Skeletal muscle cell (primary cell): ENCODE data around the gene DENND2C.

ENCODE experiments used
- DNase-seq: peaks from one replicate; pipeline ENCODE4 v3.0.0-alpha.2; 2010; ENCODE audit warnings: low read depth
- H3K4me3 ChIP-seq: 2 replicates; pipeline ENCODE4 v1.5.1; 2011; ENCODE audit warnings: low read depth, mild to moderate bottlenecking, control low read depth, low read length, moderate library complexity

Gene DENND2C, protein sequence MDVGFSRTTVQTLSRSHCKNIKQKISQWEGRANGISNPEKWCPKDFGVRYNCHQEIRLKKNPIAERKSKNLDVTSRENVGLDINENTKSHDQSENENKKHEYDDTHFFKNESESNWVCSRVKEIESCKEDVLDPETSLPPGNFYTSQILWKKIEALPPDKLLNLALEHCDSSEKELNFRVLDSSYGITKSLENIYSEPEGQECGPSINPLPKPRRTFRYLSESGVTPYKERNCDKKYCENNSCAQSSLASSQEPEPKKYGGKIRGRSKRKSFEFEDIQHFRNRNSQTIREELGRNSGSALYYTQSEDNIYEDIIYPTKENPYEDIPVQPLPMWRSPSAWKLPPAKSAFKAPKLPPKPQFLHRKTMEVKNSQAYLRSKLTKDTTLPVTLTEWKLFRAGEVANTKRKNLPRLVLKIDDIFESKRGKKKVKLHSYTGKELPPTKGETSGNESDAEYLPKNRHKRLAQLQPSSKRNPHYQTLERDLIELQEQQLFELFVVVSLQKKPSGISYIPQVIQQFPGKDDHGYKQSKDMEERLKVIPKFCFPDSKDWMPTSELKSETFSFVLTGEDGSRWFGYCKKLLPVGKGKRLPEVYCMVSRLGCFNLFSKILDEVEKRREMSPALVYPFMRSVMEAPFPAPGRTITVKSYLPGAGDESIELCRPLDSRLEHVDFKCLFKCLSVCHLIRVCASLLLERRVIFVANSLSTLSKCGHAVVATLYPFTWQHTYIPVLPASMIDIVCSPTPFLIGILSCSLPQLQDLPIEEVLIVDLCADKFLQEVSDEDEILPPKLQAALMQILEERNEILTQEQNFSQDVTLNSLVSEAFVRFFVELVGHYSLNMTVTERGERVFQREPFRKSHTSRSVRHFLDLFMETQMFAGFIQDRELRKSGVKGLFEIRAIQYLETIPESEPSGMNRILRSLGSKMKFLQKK

DNA sequence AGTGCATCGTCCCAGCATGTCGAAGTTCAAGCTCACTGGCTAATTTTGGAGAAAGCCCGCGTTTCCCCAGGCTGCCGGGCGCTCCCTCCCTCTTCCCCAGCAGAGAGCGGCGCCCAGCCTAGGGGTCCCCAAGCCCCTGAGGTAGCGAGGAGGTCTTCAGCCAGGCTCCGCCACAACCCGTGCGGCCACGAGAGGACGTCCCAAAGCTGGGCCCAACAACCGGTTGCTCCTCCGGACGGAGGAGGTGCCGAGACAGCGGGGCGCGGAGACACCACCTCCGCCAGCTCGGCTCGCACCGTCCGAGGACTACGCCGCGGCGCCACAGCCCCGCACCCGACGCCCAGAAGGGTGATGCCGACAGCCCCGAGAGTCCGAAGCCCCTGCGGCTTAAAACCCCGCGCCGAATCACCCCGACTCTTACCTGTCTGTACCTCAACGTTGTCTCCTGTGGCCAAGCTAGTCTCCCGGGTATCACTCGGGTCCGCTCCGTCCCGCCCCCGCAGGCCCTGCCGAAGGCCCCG lies at the start of gene DENND2C:
TSS of gene DENND2C (minus strand) at position 488 of the 521 bp plus-strand sequence. CDS start 44,065 bp downstream, outside the sequence.
- DNase-seq, result no peak
- peak within 1 kb of the TSS; percentile 60 for H3K4me3 ChIP-seq

DNA sequence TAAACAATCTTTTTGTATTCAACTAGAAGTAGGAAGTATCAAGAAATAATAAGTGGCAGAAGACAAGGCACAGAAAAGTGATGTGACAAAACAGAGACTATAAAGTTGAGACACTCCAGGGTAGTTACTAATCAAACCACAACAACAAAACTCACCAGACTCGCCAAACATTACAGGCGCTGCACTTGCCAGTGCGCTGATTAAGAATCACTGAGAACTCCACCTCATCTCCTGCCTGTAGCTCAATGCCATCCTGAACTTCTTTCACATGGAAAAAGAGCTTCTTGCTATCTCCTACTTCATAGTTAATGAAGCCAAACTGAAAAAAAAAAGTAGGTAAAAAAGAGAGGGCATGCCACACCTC lies 49.6 kb upstream of the DENND2C start:
- DNase-seq, result no peak
- no peak overlapping the region for H3K4me3 ChIP-seq

DNA sequence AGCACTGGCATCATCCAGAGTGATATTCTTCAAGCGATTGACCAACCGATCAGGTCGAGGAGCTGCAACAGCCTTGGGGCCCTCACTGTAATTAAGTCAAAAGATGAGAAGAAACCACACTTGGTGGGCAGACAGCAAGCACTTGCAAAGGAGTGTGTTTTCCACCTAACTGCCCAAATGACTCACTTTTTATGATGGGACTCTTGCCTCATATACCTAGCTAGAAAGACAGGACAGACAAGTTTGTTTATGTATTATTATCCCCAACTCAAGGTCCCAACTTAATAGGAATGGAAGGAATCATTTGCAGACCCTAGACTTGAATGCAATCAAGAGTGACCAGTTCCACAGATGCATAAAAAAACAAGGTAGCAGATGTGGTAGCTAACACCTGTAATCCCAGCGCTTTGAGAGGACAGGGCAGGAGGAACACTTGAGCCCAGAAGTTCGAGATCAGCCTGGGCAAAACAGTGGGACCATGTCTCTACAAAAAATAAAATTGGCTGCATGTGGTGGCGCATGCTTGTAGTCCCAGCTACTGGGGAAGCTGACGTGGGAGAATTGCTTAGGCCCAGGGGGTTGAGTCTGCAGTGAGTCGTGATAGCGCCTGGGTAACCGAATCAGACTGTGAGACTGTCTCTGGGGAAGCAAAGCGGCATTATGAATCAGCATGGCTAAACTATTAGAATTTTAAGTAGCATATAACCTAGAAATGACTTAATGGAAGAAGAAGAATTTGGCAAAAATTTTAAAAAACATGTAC lies 49.0 kb upstream of the DENND2C start:
- peak; percentile 21 for DNase-seq
- no peak overlapping the region for H3K4me3 ChIP-seq

DNA sequence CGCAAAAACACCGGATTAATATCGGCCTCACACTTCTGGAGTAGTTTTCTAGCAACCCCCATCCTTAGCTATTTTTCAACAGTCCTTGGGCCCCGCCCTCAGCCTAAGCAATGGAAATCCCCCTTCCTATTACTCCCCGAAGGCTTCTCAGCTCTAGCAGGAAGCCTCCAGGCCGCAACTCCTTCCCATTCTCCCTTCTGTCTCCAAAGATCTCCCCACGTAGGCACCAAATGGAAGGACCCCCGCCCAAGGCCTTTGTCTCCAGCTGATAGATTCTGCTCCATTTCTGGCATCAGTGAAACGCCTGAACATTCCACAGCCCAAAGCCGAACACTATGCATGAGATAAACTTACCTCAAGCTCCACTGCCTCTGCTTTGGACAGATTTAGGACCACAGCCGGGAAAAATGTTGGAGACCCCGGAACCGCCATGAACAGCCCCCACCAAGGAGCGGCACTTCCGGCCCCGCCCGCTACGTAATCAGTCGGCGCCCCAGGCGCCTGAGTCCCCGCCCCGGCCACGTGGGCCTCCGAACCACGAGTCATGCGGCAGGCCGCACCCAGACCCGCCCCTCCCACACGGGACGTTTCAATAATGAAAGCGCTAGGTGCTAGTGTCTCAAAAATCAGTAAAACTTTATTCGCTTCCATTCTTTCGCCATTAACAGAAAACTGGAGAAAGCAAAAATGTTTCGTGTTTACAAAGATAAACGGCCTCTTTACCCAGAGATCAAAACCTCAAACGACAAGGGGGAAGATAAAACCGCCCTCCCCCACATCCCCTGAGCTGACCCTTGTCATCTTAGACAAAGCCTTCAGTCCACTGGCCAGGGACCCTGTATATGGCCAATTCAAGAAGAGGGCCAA lies 46.7 kb upstream of the DENND2C start, which contains the start of gene NRAS:
TSS of gene NRAS (minus strand) at position 468 of the 867 bp plus-strand sequence. CDS start 611 bp downstream, outside the sequence.
- H3K4me3 ChIP-seq, result peak within 1 kb of the TSS; percentile 100
- peak; percentile 69 for DNase-seq

DNA sequence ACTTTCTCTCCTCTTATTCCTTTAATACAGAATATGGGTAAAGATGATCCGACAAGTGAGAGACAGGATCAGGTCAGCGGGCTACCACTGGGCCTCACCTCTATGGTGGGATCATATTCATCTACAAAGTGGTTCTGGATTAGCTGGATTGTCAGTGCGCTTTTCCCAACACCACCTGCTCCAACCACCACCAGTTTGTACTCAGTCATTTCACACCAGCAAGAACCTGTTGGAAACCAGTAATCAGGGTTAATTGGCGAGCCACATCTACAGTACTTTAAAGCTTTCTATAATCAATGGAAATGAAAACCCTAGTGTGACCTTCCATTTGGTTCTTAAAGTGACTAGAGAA lies 46.1 kb upstream of the DENND2C start:
- H3K4me3 ChIP-seq, result peak overlapping the region; percentile 100
- no peak for DNase-seq

DNA sequence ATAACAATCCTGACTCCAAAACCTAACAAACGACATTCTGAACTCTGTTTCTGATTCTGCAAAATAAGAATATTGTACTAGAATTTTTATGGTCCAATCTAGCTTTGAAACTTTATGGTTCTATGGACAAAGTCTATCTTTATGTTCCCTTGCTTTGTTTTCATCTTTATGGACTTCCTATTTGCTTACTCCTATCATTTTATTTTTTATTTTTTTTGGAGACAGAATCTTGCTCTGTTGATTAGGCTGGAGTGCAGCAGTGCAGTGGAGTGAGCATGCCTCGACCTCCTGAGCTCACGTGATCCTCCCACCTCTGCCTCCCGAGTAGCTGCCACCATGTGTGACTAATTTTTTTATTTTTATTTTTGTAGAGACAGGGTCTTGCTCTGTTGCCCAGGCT lies 43.1 kb upstream of the DENND2C start:
- no peak for DNase-seq
- no peak overlapping the region for H3K4me3 ChIP-seq

DNA sequence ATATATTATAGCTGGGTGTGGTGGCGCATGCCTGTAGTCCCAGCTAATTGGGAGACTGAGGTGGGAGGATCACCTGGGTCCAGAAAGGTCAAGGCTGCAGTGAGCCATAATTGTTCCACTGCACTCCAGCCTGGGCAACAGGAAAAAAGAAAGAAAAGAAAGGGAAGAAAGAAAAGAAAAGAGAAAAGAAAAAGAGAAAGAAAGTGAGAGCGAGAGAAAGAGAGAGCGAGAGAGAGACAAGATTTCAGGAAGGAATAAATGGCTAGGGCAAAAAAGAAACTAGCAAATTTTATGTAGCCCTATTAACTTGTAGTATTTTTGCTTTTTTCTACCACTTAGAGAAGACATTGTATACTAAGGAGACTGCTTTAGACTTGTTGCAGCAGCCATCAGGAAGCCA lies 40.5 kb upstream of the DENND2C start:
- DNase-seq, result no peak

DNA sequence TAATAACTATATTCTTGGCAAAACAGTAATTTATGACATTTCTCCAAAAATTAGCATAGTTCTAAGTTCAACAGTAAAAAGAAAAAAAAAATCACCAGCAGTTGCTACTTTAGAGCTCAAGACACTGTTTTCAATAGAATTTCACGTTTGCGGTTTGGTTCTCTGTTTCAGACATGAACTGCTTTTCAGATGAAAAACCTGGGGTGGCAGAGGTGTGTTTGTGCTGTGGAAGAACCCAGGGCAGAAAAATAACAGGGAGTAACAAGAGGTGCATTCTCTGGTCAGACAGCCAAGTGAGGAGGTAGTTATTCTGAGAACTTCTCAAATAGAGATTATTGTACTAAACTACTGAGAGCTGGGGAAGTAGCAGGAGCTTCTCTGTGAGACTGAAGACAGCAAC lies 37.8 kb upstream of the DENND2C start:
- H3K4me3 ChIP-seq, result no peak overlapping the region
- no peak for DNase-seq

More for the DNA sequence above, 40.5 kb upstream of the DENND2C start:
- H3K4me3 ChIP-seq, result no peak overlapping the region

DNA sequence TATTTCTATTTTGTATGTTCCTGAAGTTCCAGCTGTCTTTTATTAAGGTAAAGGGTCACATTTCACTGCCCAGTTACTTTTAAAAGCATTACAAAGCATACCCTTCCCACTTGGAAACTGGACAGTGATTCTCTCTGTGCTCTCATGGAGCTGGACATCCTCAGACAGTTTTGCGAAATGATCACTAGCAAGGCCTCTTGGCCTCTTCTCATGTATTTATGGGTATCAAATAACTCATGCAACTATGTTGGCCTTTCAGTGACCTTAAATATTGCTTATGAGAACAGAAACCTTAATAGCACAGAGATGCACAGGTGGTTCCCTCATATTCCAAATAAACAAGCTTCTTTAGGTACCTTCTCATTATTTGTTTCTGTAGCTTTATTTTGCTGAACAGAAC lies 33.4 kb upstream of the DENND2C start:
- DNase-seq, result no peak

DNA sequence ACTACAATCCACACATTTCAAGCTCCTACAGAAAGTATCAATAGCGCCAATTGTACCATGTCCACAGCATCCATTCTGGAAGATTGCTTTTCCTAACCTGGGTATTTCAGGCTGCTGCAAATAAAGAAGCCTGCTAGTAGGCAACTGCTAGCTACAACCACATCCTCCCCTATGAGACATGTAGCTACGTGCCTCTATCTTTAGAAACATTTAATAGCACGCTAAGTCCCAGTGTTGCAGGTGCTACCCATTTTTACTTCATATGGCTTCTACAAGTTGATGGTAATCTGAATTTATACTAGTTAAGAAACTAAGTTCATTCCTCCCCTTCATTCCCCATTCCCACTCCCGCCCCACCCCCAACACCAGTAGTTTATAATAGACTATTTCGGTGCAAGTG lies 32.9 kb upstream of the DENND2C start:
- H3K4me3 ChIP-seq, result no peak overlapping the region
- DNase-seq, result no peak

More for the DNA sequence above, 33.4 kb upstream of the DENND2C start:
- H3K4me3 ChIP-seq, result no peak overlapping the region

DNA sequence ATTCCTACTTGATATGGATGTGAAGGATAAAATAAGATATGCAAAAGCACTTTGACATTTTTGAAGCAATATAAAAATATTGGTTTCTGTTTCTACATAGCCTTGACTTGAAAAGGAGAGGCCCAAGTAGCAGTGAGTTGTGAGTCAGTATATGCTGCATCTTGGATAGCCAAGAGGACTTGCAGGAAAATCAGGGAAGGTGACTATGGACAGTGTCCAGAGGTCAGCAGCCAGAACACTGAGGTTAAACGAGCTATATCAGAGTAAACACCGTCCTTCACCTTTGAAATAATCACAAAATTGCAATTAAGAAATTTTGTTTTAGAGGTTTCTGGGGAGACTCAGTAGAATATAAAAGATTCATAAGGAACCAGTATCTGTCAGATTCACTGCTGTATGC lies 32.1 kb upstream of the DENND2C start:
- H3K4me3 ChIP-seq, result no peak overlapping the region
- no peak for DNase-seq

DNA sequence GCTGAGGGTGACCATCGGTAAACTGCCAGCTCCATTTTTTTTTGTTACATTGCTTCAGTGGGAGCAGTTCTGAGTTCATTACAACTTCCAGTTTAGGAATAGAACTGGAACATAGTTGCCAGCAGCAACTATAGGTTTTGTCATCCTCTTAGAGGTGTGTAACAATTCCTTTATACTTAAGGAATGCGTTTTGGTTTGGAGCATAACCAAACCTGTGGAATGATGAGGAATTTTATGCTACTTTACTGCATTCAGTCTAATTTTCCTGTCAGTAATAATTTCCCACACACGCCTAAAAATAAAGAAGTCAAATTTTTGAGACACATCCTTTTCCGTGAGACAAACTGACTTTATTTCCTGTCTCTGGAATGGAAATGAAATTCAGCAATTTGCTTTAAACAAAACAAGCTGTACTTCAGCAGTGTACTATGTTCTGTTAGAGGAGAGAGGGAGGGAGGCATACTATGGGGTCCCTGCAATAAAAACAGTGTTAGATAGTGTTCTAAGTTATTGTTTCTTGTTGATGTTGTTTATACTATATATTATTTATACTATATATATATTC lies 30.3 kb upstream of the DENND2C start:
- no peak overlapping the region for H3K4me3 ChIP-seq

DNA sequence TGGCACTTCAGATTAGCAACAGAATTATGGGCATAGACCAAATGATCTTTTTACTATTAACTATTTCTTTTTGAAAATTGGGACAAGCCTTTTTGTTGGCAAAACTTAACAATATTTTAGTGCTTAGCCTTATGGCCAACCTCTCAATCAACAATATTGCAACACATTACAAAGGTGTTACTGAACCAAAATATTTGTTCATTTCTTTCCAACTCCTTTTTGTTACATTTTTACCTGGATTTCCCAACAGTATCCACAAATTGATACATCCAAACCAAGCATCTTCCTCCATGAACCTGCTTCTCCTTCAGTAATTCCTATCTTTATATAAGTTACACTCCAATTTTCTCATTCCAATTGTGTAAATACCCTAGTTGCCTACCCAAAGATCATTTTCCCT lies 27.0 kb upstream of the DENND2C start:
- no peak overlapping the region for H3K4me3 ChIP-seq

More for the DNA sequence above, 30.3 kb upstream of the DENND2C start:
- no peak for DNase-seq

DNA sequence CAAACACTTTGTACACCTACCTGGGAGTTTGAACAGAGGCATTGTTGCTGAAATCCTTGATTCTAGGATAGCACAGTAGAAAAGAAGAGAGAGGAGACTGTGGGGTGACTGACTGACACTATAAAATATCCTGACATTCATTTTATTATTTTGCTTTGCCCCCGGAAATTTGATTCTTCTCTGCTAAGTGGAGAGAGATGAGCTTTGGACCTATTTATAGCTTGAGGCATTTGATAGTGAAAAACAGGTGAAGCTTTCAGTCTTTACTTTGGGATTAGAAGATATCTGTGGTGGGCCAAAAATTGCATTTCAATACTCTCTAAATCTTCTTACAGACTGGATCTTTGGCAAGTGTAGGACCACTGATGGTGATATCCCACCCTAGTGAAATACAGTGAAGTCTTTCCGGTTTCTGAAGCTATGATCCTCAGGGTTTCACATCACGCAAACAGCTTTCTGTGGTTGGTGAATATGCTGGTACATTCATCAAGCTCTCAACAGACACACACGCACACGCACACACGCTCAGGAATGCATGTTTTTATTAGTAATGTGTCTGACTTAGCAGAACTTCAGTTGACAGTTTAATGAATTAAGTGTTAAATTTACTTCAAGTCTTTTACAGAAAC lies 25.7 kb upstream of the DENND2C start, which contains the start of gene AMPD1:
TSS of gene AMPD1 (minus strand) at position 117 of the 629 bp plus-strand sequence. CDS start at position 42, 75 bp downstream.
- peak; percentile 38 for DNase-seq
- no peak within 1 kb of the TSS for H3K4me3 ChIP-seq

More for the DNA sequence above, 27.0 kb upstream of the DENND2C start:
- DNase-seq, result no peak

DNA sequence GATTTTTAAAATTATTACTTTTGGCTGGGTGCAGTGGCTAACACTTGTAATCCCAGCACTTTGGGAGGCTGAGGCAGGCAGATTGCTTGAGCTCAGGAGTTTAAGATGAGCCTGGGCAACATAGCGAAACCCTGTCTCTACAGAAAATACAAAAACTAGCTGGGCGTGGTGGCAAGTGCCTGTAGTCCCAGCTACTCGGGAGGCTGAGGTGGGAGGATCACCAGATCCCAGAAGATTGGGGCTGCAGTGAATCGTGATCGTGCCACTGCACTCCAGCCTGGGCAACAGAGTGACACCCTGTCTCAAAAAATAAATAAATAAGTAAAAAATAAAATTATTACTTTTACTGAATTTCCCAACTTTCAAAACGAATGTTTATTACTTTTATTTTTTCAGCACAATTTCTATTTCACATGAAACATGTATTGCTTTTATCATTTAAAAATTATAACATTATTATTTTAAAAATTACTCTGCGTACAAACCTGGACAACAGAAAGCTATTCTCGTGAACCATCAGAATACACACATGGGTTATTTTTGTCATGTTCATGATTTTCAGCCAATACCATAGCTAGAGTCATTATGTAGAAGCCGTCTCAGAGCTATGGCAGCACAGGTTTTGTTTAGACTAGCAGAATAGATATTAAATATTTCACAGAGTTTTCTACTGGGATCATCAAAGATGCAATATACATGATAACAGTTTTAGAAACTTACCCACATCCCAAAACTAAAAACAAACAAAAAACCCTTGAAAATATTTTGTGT lies 24.9 kb upstream of the DENND2C start:
- H3K4me3 ChIP-seq, result no peak overlapping the region
- DNase-seq, result no peak

DNA sequence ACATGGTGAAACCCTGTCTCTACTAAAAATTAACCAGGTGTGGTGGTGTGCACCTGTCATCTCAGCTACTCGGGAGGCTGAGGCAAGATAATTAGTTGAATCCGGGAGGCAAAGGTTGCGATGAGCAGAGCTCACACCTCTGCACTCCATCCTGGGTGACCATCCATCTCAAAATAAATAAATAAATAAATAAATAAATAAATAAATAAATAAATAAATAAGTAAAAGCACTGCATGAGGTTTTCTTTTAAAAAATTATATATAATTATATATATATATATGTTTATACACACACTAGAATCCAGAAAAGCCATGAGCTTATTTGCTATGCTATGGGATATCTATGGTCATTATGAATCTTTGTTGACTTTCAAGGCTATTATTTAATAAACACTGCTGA lies 23.1 kb upstream of the DENND2C start:
- H3K4me3 ChIP-seq, result no peak overlapping the region
- no peak for DNase-seq

DNA sequence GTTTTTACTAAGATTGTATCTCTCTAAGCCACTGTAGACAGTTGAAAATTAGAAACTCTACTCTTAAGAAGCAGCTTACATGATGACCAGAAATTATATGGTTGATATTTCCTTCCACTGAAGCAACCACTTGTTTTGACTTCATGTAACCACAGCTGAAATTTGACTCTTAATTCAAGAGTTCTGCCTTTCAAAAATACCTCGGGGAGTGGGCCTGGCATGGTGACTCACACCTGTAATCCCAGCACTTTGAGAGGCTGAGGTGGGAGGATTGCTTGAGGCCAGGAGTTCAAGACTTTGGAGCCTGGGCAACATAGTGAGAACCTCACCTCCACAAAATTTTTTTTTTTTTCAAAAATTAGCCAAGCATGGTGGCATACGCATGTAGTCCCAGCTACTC lies 21.2 kb upstream of the DENND2C start:
- no peak overlapping the region for H3K4me3 ChIP-seq
- no peak for DNase-seq
